Retinal pigment epithelial cell (primary cell): ENCODE results near the gene PKN3.
"Not testable (repeated sequence)": the region's sequence is repeated elsewhere in the genome, so short reads cannot be mapped to it uniquely, and the experiment has no call there.

Experiments
- DNase-seq: peaks from one replicate; pipeline ENCODE4 v3.0.0-alpha.2; 2010; ENCODE audit warnings: low read depth
- H3K4me3 ChIP-seq: 2 replicates; pipeline ENCODE4 v1.5.1; 2011; ENCODE audit warnings: mild to moderate bottlenecking, low read length, control low read depth, moderate library complexity
- TF ChIP-seq, protein P1 (sequence below): conservative IDR thresholded peaks from 2 replicates; pipeline ENCODE4 v1.5.1; 2011; ENCODE audit warnings: low read depth, low read length, control low read depth, inconsistent platforms

The PKN3 gene

DNA sequence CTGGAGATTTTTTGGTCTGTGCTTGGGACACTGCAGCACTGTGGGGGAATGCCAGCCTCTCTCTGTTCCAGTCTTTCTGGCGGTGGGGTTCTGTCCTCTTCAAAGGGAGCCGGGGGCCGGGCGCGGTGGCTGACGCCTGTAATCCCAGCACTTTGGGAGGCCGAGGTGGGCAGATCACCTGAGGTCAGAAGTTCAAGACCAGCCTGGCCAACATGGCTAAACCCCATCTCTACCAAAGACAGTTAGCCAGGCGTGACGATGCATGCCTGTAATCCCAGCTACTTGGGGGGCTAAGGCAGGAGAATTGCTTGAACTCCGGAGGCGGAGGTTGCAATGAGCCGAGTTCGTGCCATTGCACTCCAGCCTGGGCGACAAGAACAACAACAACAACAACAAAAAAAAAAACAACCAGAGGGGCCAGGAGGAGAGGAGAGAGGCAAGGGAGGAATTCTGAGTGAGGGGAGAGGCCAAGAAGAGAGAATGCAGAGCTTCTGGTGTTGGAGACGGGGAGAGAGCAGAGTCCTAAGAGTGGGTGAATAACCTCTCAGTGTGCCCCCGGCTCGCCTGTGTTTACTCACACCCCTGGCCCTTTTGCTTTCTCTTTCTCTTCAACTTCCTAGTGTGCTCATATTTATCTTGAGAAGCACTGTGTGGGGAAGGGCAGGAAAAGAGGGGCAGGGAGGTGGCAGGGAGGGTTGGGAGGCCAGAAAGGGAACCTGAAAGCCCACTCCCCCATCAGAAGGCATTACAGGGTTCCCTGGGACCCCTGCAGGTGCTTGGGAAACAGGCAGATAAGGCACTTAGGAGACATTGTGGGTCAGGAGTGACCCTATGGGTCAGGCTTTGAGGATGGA lies 16.4 kb upstream of the PKN3 start:
- peak overlapping the region; percentile 85 for H3K4me3 ChIP-seq
- DNase-seq = no peak
- TF ChIP-seq, protein P1, sequence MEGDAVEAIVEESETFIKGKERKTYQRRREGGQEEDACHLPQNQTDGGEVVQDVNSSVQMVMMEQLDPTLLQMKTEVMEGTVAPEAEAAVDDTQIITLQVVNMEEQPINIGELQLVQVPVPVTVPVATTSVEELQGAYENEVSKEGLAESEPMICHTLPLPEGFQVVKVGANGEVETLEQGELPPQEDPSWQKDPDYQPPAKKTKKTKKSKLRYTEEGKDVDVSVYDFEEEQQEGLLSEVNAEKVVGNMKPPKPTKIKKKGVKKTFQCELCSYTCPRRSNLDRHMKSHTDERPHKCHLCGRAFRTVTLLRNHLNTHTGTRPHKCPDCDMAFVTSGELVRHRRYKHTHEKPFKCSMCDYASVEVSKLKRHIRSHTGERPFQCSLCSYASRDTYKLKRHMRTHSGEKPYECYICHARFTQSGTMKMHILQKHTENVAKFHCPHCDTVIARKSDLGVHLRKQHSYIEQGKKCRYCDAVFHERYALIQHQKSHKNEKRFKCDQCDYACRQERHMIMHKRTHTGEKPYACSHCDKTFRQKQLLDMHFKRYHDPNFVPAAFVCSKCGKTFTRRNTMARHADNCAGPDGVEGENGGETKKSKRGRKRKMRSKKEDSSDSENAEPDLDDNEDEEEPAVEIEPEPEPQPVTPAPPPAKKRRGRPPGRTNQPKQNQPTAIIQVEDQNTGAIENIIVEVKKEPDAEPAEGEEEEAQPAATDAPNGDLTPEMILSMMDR = no peak

DNA sequence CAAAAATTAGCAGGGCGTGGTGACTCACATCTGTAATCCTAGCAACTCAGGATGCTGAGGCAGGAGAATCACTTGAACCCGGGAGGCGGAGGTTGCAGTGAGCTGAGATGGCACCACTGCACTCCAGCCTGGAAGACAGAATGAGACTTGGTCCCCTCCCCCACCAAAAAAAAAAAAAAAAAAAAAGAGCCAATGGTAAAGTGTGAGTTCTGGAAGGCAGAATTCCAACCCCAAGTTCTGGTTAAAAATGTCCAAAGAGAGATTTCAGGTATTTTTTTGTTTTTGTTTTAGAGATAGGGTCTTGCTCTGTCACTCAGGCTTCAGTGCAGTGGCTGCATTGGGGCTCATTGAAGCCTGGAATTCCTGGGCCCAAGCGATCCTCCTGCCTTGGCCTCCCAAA lies 14.8 kb upstream of the PKN3 start:
- TF ChIP-seq, protein P1 = no peak
- H3K4me3 ChIP-seq = no peak overlapping the region
- no peak for DNase-seq

DNA sequence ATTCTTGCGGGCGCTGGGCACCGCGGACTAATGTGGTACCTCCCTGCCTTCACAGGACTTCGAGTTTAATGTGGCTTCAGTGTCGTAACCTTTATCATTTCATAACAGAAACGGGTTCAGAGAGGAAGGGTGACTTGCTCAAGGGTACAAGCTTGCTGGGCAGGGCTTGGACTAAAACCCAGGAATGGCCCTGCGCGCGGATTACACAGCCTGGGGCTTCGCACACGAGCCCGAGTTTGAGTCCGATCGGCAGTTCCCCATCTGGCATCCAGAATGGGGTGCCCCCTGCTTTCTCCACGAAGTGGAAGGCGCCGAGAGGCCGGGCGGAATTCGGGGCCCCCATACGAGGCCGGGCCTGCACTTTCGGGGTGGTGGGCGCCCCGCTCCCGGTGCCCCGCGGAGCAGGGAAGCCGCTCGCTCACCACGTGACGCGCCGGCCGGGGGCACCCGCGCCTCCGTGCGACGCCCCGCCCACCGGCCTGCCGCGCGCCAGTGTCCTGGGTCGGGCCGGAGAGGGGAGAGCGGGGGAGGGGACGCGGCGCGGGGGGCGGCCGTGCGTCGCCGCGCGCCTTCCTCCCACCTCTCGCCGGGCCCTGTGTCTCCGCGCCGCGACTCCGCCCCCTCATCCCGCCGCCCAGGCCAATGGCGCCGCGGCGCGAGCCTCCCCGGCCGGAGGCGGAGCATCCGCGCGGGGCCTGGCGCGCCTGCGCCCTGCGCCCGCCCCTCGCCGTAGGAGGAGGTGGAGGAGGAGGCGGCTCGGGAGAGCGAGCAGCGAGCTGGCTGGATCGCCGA lies 13.6 kb upstream of the PKN3 start, which contains the start of gene SET:
TSS of gene SET (plus strand) at position 722 of the 792 bp plus-strand sequence. CDS start 361 bp downstream, outside the sequence.
- TF ChIP-seq, protein P1 = no peak
- peak within 1 kb of the TSS; percentile 98 for H3K4me3 ChIP-seq
- peak; percentile 57 for DNase-seq

DNA sequence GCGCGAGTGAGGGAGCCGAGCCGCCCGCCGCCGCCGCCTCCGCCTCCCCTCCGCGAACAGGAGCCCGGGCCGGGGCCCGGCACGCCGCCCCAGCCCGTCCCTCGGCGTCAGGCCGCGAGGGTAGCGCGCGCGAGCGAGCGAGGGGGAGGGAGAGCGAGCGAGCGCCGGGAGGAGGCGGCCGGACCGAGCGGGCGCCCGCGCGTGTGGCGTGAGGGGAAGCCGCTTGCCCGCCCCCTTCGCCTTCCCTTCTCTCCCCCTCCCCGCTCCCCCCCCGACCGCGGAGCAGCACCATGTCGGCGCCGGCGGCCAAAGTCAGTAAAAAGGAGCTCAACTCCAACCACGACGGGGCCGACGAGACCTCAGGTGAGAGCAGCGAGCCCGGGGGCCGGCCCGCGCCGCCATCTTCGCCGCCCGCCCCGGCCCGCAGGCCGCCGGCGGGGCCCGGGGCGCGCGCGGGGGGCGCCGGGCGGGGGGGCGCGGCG lies 13.0 kb upstream of the PKN3 start:
- DNase-seq = no peak
- H3K4me3 ChIP-seq = peak overlapping the region; percentile 55
- TF ChIP-seq, protein P1 = no peak

DNA sequence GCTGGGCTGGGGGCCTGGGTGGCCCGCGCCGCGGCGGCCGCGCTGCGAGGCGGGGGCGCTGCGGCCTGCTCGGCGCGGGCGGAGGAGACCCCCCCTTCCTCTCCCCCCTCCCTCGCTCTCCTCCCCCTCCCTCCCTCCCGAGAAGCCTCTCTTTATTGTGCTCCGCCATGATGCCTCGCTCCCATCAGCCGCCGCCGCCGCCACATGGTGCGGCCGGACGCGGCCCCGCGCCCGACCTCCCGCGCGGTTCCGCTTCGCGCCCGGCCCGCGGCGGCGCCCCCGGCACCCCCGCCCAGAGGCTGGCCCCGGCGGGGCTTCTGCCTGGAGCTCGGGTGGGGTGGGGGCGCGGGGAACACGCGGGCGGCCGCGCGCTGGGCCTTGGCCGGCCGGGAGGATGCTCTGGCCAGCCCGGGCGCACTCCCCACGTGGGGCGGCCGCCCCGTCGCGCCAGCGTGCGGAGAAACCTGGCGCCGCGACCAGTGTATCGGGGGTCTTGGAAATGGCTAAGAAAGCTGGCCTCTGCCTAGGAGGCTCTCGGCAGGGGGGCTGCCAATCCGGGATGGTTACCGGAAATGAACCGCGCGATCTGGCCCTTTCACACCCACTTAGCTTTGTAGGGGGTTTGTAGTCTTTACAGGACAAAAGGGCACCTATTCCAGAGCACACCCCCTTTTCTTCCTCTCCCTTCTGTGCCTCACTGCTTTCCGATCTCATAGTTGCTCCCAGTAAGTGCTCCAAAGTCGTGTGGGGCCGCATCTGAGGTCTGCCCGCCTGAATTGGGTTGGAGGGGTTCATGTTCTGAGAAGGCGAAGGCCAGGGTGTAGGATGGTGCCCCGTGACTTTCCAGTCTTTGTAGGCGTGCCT lies 12.3 kb upstream of the PKN3 start:
- TF ChIP-seq, protein P1 = no peak
- no peak for DNase-seq
- peak overlapping the region; percentile 98 for H3K4me3 ChIP-seq

DNA sequence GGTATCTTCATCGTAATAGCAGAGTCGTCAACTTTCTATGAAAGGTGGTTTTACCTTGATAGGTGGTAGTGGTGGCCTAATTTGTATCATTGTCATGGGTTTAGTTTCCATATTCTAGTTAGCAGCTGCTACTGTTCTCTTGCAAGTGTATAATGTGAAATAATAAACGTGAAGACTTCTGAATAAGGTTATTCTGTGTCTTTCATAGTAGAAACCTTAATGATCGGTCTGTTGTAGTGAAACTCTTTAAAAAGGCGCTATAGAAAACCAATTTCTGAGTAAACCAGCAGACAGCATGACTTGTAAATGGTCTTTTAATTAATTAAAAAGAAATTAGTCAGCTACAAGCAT lies 11.6 kb upstream of the PKN3 start:
- H3K4me3 ChIP-seq = peak overlapping the region; percentile 98
- TF ChIP-seq, protein P1 = no peak
- DNase-seq = no peak

DNA sequence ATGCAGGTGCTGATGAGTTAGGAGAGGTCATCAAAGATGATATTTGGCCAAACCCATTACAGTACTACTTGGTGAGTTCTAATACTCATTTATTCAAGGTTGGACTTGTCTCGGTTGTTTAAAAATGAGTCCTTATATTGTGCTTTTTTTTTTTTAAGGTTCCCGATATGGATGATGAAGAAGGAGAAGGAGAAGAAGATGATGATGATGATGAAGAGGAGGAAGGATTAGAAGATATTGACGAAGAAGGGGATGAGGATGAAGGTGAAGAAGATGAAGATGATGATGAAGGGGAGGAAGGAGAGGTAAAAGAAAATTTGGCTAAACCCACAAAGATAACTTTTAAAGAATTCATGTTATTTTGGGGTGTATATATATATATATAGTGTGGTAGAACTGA lies 8.6 kb upstream of the PKN3 start:
- not testable (repeated sequence) for H3K4me3 ChIP-seq, DNase-seq
